ENCODE measurements around the gene L3MBTL3. TPM values are rescaled to one million over a fixed set of nuclear protein-coding genes. Genes with fewer than 3 reads are reported as not detected.

Gene L3MBTL3
- total and polyA plus RNA-seq, 10 of the 15 experiments (the other 5 are each of a cell fraction or from before 2014, with no cell fraction given): 0.71 to 9.4 (median 6.2) TPM

- Histone ChIP-seq H2AFZ (ENCODE audit: control insufficient read depth, low read depth, low read length) (no peak overlapping the region), H3K4me1 (ENCODE audit: control insufficient read depth, insufficient read depth, low read length) (no peaks in the 10 kb centered on the region), H3K27me3 (replicated peaks in 1 of 2; ENCODE audit: control insufficient read depth in 2 of 2, insufficient read depth in 2 of 2, low read length in 1 of 2) (no peaks in the 10 kb centered on the region; a peak in 1 of 4 replicates), H3K9me3 (replicated peaks; ENCODE audit: control insufficient read depth, insufficient read depth, low read length) (no peaks in the 10 kb centered on the region), H3K4me2 (ENCODE audit: control insufficient read depth, insufficient read depth) (no peak overlapping the region), H3K79me2 (ENCODE audit: control insufficient read depth, insufficient read depth, low read length) (no peaks in the 10 kb centered on the region), H3K27ac (ENCODE audit: control insufficient read depth, insufficient read depth) (no peak overlapping the region), H3K4me3 (no peak overlapping the region), H3K36me3 (ENCODE audit: control insufficient read depth in 2 of 2, insufficient read depth in 2 of 2, low read length in 1 of 2) (no peaks in the 10 kb centered on the region), H4K20me1 (ENCODE audit: control insufficient read depth, insufficient read depth) (no peaks in the 10 kb centered on the region), H3K9ac (ENCODE audit: control insufficient read depth, insufficient read depth, low read length) (no peak overlapping the region)
- ChIA-PET CTCF (interaction anchor here (1.1 kb wide), 1 partner anchor 37 kb away, joined by 3 read pairs; the partner anchor contains the start of gene SAMD3), RAD21 (ENCODE audit: unreplicated experiment) (no interaction called here), SMC1A (ENCODE audit: uncharacterized antibody, unreplicated experiment) (interaction anchor here (0.6 kb wide), 1 partner anchor 538 kb away, joined by 3 read pairs; no protein-coding TSS in a partner anchor), POLR2A (interaction anchor here (0.6 kb wide), 1 partner anchor 716 kb away, joined by 6 read pairs; no protein-coding TSS in a partner anchor)
- ATAC-seq (no peak), DNase-seq (ENCODE audit: low read depth, low spot score) (no peak), FAIRE-seq (no peak)
- intact Hi-C loops (cut with micrococcal nuclease; ENCODE audit: unreplicated experiment) (no loop called here), in situ Hi-C loops (cut with MboI) (no loop called here)
- BruUV-seq (replicated peaks): no TSS peak
- WGBS (ENCODE audit: insufficient coverage, insufficient replicate concordance, low lambda C conversion rate, missing lambda C conversion rate): 68% methylated on average over 3 of the region's 3 CpGs
- TF ChIP-seq MTA3 (IDR thresholded peaks at IDR 0.05; ENCODE audit: borderline replicate concordance, low read length): no peak
- no peak for TF ChIP-seq EZH2 (IDR thresholded peaks at IDR 0.05; ENCODE audit: borderline replicate concordance, control insufficient read depth, low read depth, low read length)
- TF ChIP-seq SIX5 (IDR thresholded peaks at IDR 0.05; ENCODE audit: low read depth, low read length, severe bottlenecking): no peak
Measured at GRCh38 chr6:130185658-130186057, 167.3 kb downstream of the L3MBTL3 start.

DNA sequence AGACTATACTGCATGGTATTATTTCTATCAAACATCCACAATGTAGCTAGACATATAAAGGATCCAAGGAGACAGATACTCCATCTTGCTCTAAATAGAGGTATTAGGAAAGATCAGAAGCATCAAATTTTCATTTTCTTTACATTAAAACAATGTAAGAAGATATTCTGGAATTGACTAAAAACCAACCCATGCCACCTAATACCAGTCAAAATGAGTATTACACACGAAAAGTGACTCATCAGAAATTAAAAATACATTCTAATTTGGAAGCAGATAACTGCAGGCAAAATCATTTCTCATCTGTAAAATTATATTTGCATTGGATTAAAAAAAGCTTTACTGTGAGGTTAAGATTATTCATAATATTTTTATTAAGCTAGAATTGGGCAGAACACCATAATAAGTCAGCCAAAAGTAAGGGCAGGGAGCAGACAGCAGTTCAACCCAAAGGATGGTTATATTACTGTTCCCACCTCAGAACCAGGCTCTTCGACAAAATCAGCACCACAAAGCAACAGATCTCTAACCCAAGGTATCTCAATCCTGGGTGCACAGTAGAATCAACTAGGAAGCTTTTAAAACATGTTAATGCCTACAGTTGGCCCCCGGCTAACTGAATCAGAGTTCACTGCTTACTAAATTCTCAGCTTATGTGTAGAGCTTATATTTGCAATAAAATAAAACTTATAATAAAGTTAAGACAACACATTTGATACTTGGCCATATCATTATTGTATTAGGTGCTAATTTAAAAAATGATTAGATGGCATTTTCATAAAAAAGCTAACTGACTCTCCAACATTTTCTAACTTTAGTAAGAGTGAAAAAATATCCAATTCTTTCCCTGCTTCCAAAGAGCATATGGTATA lies 169.2 kb downstream of the L3MBTL3 start:
- no peaks in the 10 kb centered on the region for H4K20me1 ChIP-seq (ENCODE audit: control insufficient read depth, insufficient read depth)
- no peak for ATAC-seq
- H3K79me2 ChIP-seq (ENCODE audit: control insufficient read depth, insufficient read depth, low read length): no peaks in the 10 kb centered on the region
- intact Hi-C loops (cut with micrococcal nuclease; ENCODE audit: unreplicated experiment): no loop called here
- WGBS (ENCODE audit: insufficient coverage, insufficient replicate concordance, low lambda C conversion rate, missing lambda C conversion rate): 33% methylated on average over 3 of the region's 3 CpGs
- in situ Hi-C loops (cut with MboI): no loop called here
- H3K4me2 ChIP-seq (ENCODE audit: control insufficient read depth, insufficient read depth): no peak overlapping the region
- H3K4me3 ChIP-seq: no peak overlapping the region
- H3K9ac ChIP-seq (ENCODE audit: control insufficient read depth, insufficient read depth, low read length): no peak overlapping the region
- ChIA-PET CTCF (interaction anchor here (0.7 to 1.3 kb wide), 4 partner anchors 10 to 37 kb away, joined by 3 to 5 read pairs (median 4); no protein-coding TSS in a partner anchor), SMC1A (ENCODE audit: uncharacterized antibody, unreplicated experiment) (interaction anchor here (0.8 to 2.8 kb wide), 6 partner anchors 11 to 78 kb away, joined by 3 to 10 read pairs (median 3); no protein-coding TSS in a partner anchor), RAD21 (ENCODE audit: unreplicated experiment) (interaction anchor here (0.6 kb wide), 1 partner anchor 111 kb away, joined by 3 read pairs; no protein-coding TSS in a partner anchor), POLR2A (no interaction called here)
- no peaks in the 10 kb centered on the region for H3K9me3 ChIP-seq (replicated peaks; ENCODE audit: control insufficient read depth, insufficient read depth, low read length)
- H3K27ac ChIP-seq (ENCODE audit: control insufficient read depth, insufficient read depth): no peak overlapping the region
- H3K27me3 ChIP-seq (replicated peaks in 1 of 2; ENCODE audit: control insufficient read depth in 2 of 2, insufficient read depth in 2 of 2, low read length in 1 of 2): no peaks in the 10 kb centered on the region; a peak in 1 of 4 replicates
- H3K4me1 ChIP-seq (ENCODE audit: control insufficient read depth, insufficient read depth, low read length): no peaks in the 10 kb centered on the region
- no peak for FAIRE-seq
- no peaks in the 10 kb centered on the region for H3K36me3 ChIP-seq (ENCODE audit: control insufficient read depth in 2 of 2, insufficient read depth in 2 of 2, low read length in 1 of 2)
- no peak overlapping the region for H2AFZ ChIP-seq (ENCODE audit: control insufficient read depth, low read depth, low read length)
- no peak for DNase-seq (ENCODE audit: low read depth, low spot score)
- no TSS peak for BruUV-seq (replicated peaks)
- TF ChIP-seq, protein P1, sequence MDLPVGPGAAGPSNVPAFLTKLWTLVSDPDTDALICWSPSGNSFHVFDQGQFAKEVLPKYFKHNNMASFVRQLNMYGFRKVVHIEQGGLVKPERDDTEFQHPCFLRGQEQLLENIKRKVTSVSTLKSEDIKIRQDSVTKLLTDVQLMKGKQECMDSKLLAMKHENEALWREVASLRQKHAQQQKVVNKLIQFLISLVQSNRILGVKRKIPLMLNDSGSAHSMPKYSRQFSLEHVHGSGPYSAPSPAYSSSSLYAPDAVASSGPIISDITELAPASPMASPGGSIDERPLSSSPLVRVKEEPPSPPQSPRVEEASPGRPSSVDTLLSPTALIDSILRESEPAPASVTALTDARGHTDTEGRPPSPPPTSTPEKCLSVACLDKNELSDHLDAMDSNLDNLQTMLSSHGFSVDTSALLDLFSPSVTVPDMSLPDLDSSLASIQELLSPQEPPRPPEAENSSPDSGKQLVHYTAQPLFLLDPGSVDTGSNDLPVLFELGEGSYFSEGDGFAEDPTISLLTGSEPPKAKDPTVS (IDR thresholded peaks at IDR 0.05; ENCODE audit: low read depth, low read length): no peak
- TF ChIP-seq, protein P2, sequence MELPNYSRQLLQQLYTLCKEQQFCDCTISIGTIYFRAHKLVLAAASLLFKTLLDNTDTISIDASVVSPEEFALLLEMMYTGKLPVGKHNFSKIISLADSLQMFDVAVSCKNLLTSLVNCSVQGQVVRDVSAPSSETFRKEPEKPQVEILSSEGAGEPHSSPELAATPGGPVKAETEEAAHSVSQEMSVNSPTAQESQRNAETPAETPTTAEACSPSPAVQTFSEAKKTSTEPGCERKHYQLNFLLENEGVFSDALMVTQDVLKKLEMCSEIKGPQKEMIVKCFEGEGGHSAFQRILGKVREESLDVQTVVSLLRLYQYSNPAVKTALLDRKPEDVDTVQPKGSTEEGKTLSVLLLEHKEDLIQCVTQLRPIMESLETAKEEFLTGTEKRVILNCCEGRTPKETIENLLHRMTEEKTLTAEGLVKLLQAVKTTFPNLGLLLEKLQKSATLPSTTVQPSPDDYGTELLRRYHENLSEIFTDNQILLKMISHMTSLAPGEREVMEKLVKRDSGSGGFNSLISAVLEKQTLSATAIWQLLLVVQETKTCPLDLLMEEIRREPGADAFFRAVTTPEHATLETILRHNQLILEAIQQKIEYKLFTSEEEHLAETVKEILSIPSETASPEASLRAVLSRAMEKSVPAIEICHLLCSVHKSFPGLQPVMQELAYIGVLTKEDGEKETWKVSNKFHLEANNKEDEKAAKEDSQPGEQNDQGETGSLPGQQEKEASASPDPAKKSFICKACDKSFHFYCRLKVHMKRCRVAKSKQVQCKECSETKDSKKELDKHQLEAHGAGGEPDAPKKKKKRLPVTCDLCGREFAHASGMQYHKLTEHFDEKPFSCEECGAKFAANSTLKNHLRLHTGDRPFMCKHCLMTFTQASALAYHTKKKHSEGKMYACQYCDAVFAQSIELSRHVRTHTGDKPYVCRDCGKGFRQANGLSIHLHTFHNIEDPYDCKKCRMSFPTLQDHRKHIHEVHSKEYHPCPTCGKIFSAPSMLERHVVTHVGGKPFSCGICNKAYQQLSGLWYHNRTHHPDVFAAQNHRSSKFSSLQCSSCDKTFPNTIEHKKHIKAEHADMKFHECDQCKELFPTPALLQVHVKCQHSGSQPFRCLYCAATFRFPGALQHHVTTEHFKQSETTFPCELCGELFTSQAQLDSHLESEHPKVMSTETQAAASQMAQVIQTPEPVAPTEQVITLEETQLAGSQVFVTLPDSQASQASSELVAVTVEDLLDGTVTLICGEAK (IDR thresholded peaks at IDR 0.05; ENCODE audit: borderline replicate concordance): no peak
- TF ChIP-seq YY1 (IDR thresholded peaks at IDR 0.05; ENCODE audit: low read depth, low read length) (no peak), SIN3A (IDR thresholded peaks at IDR 0.05; ENCODE audit: low read depth, low read length) (no peak), CHD4 (IDR thresholded peaks at IDR 0.05) (no peak), CEBPB (IDR thresholded peaks at IDR 0.05; ENCODE audit: borderline replicate concordance in 1 of 2, low read depth in 2 of 2, low read length in 2 of 2) (no peak)
